Karpas-422 (cell line): ENCODE results near the gene RPS6KA5. TPM values are rescaled to one million over a fixed set of nuclear protein-coding genes. Genes with fewer than 3 reads are reported as not detected.

Source experiments
- DNase-seq: peaks from one replicate; pipeline ENCODE4 v3.0.0-alpha.2; 2015
- H2AFZ ChIP-seq: fragments of 200-600 bp; sonication (generic); 2 replicates; pipeline ENCODE4 v1.6.1; 2014; ENCODE audit warnings: antibody characterized with exemption, low read length, mixed read lengths
- H3K27ac ChIP-seq: fragments of 200-600 bp; sonication (generic); 2 replicates; pipeline ENCODE4 v1.5.1; 2014; ENCODE audit warnings: mild to moderate bottlenecking, low read length, moderate library complexity
- H3K27me3 ChIP-seq: fragments of 200-600 bp; sonication (generic); 2 replicates; pipeline ENCODE4 v1.6.1; 2014; ENCODE audit warnings: low read length, mixed read lengths
- H3K36me3 ChIP-seq: fragments of 200-600 bp; sonication (generic); 2 replicates; pipeline ENCODE4 v1.6.1; 2014; ENCODE audit warnings: low read length, mixed read lengths; ENCODE audit not compliant: insufficient read depth
- H3K4me1 ChIP-seq: fragments of 200-600 bp; sonication (generic); 2 replicates; pipeline ENCODE4 v1.6.1; 2014; ENCODE audit warnings: mild to moderate bottlenecking, low read length, mixed read lengths
- H3K4me2 ChIP-seq: fragments of 200-600 bp; sonication (generic); 2 replicates; pipeline ENCODE4 v1.6.1; 2014; ENCODE audit warnings: low read length, low read depth, mild to moderate bottlenecking; ENCODE audit not compliant: poor library complexity, severe bottlenecking
- H3K4me3 ChIP-seq: fragments of 200-600 bp; sonication (generic); 2 replicates; pipeline ENCODE4 v1.5.1; 2014; ENCODE audit warnings: mild to moderate bottlenecking, antibody characterized with exemption, low read length, mixed read lengths
- H3K79me2 ChIP-seq: fragments of 200-600 bp; sonication (generic); 2 replicates; pipeline ENCODE4 v1.6.1; 2014; ENCODE audit warnings: mild to moderate bottlenecking, low read length, mixed read lengths
- H3K9ac ChIP-seq: fragments of 200-600 bp; sonication (generic); 2 replicates; pipeline ENCODE4 v1.6.0; 2014; ENCODE audit warnings: low read length
- H3K9me2 ChIP-seq: fragments of 200-600 bp; sonication (generic), shearing (Covaris generic); replicated peaks from 2 replicates; pipeline ENCODE4 v1.6.0; 2014; ENCODE audit warnings: mild to moderate bottlenecking, low read length, moderate library complexity; ENCODE audit not compliant: insufficient read depth
- H3K9me3 ChIP-seq: fragments of 300-700, 200-600 bp; sonication (generic); 2 replicates; pipeline ENCODE4 v1.6.1; 2014; ENCODE audit warnings: low read length, mixed read lengths
- H4K20me1 ChIP-seq: fragments of 200-600 bp; sonication (generic); 2 replicates; pipeline ENCODE4 v1.6.1; 2014; ENCODE audit warnings: mild to moderate bottlenecking, antibody characterized with exemption, low read length, low read depth; ENCODE audit not compliant: insufficient read depth
- total RNA-seq: library from RNA; depleted of rRNA; stranded (reverse); fragments of >200 nt; shearing (Covaris generic); gene quantifications from 2 replicates; pipeline ENCODE4 v1.2.3, GENCODE V29; 2014; ENCODE audit warnings: low replicate concordance

The RPS6KA5 gene
- total RNA-seq, 1 experiment from 2014 or later = 5.5 TPM

GRCh38 chr14:90970167-90970600, 90.3 kb downstream of the RPS6KA5 start:
- Histone ChIP-seq H3K9me2 (no peaks in the 10 kb centered on the region), H3K4me3 (no peak overlapping the region), H3K36me3 (no peaks in the 10 kb centered on the region), H3K9me3 (no peaks in the 10 kb centered on the region), H3K27ac (no peak overlapping the region), H2AFZ (no peak overlapping the region), H3K9ac (no peak overlapping the region), H3K4me2 (no peak overlapping the region), H4K20me1 (peaks cover 45% of the 10 kb centered on the region), H3K4me1 (no peaks in the 10 kb centered on the region), H3K27me3 (peaks cover 6% of the 10 kb centered on the region; the same call in 1 of the 2 replicates), H3K79me2 (no peaks in the 10 kb centered on the region)
- no peak for DNase-seq

GRCh38 chr14:90969531-90970166, 90.8 kb downstream of the RPS6KA5 start:
- no peak overlapping the region for H3K4me2 ChIP-seq
- no peaks in the 10 kb centered on the region for H3K79me2 ChIP-seq
- H3K4me3 ChIP-seq = no peak overlapping the region
- no peak overlapping the region for H3K9ac ChIP-seq
- peaks cover 46% of the 10 kb centered on the region for H4K20me1 ChIP-seq
- peak; percentile 68 for DNase-seq
- no peaks in the 10 kb centered on the region for H3K9me3 ChIP-seq
- H2AFZ ChIP-seq = no peak overlapping the region
- no peaks in the 10 kb centered on the region for H3K4me1 ChIP-seq
- H3K27ac ChIP-seq = no peak overlapping the region
- H3K9me2 ChIP-seq = no peaks in the 10 kb centered on the region
- H3K36me3 ChIP-seq = no peaks in the 10 kb centered on the region
- peaks cover 6% of the 10 kb centered on the region; the same call in 1 of the 2 replicates for H3K27me3 ChIP-seq

- Histone ChIP-seq H3K27ac (no peak overlapping the region), H3K4me3 (no peak overlapping the region), H3K4me2 (no peak overlapping the region), H3K9me2 (no peaks in the 10 kb centered on the region), H3K27me3 (peaks cover 6% of the 10 kb centered on the region; the same call in 1 of the 2 replicates), H3K9me3 (no peaks in the 10 kb centered on the region), H3K79me2 (no peaks in the 10 kb centered on the region), H4K20me1 (peaks cover 49% of the 10 kb centered on the region), H3K36me3 (no peaks in the 10 kb centered on the region), H2AFZ (no peak overlapping the region), H3K4me1 (no peaks in the 10 kb centered on the region), H3K9ac (no peak overlapping the region)
- DNase-seq = no peak
Measured at GRCh38 chr14:90968025-90968424, 92.4 kb downstream of the RPS6KA5 start.

- Histone ChIP-seq H3K4me3 (no peak overlapping the region), H3K4me2 (no peak overlapping the region), H3K9me3 (no peaks in the 10 kb centered on the region), H3K9me2 (no peaks in the 10 kb centered on the region), H3K27me3 (peaks cover 4% of the 10 kb centered on the region; the same call in 1 of the 2 replicates), H3K79me2 (no peaks in the 10 kb centered on the region), H3K27ac (no peak overlapping the region), H4K20me1 (peaks cover 51% of the 10 kb centered on the region), H3K36me3 (no peaks in the 10 kb centered on the region), H2AFZ (no peak overlapping the region), H3K9ac (no peak overlapping the region), H3K4me1 (no peaks in the 10 kb centered on the region)
- no peak for DNase-seq
Measured at GRCh38 chr14:90966493-90966892, 93.9 kb downstream of the RPS6KA5 start.

GRCh38 chr14:90965765-90966164, 94.7 kb downstream of the RPS6KA5 start:
- Histone ChIP-seq H3K9ac (no peak overlapping the region), H3K4me2 (no peak overlapping the region), H4K20me1 (peaks cover 44% of the 10 kb centered on the region), H3K36me3 (no peaks in the 10 kb centered on the region), H3K9me3 (no peaks in the 10 kb centered on the region), H3K9me2 (no peaks in the 10 kb centered on the region), H3K27me3 (peaks cover 3% of the 10 kb centered on the region; the same call in 1 of the 2 replicates), H2AFZ (no peak overlapping the region), H3K27ac (no peak overlapping the region), H3K4me1 (no peaks in the 10 kb centered on the region), H3K4me3 (no peak overlapping the region), H3K79me2 (no peaks in the 10 kb centered on the region)
- no peak for DNase-seq

- Histone ChIP-seq H3K79me2 (no peaks in the 10 kb centered on the region), H3K9me2 (no peaks in the 10 kb centered on the region), H3K27me3 (no peaks in the 10 kb centered on the region), H4K20me1 (peaks cover 28% of the 10 kb centered on the region), H3K4me2 (no peak overlapping the region), H3K9ac (no peak overlapping the region), H3K27ac (no peak overlapping the region), H2AFZ (no peak overlapping the region), H3K9me3 (0 out of 2 replicates have a peak, but pooled peaks cover 1% of the 10 kb centered on the region), H3K4me1 (no peaks in the 10 kb centered on the region), H3K36me3 (no peaks in the 10 kb centered on the region), H3K4me3 (no peak overlapping the region)
- DNase-seq = no peak
Measured at GRCh38 chr14:90963343-90963742, 97.1 kb downstream of the RPS6KA5 start.

- 0 out of 2 replicates have a peak, but pooled peaks cover 2% of the 10 kb centered on the region for H3K9me3 ChIP-seq
- H3K4me1 ChIP-seq = no peaks in the 10 kb centered on the region
- H3K79me2 ChIP-seq = no peaks in the 10 kb centered on the region
- H3K4me2 ChIP-seq = no peak overlapping the region
- no peak overlapping the region for H2AFZ ChIP-seq
- H3K9me2 ChIP-seq = no peaks in the 10 kb centered on the region
- H3K27ac ChIP-seq = no peak overlapping the region
- peaks cover 21% of the 10 kb centered on the region for H4K20me1 ChIP-seq
- H3K9ac ChIP-seq = no peak overlapping the region
- H3K27me3 ChIP-seq = no peaks in the 10 kb centered on the region
- H3K36me3 ChIP-seq = no peaks in the 10 kb centered on the region
- H3K4me3 ChIP-seq = no peak overlapping the region
- DNase-seq = no peak
Measured at GRCh38 chr14:90962505-90963109, 97.8 kb downstream of the RPS6KA5 start.

- Histone ChIP-seq H2AFZ (no peak overlapping the region), H3K4me2 (no peak overlapping the region), H3K4me3 (no peak overlapping the region), H3K27ac (no peak overlapping the region), H4K20me1 (peaks cover 14% of the 10 kb centered on the region), H3K9me3 (peaks cover 6% of the 10 kb centered on the region), H3K27me3 (no peaks in the 10 kb centered on the region), H3K79me2 (no peaks in the 10 kb centered on the region), H3K4me1 (no peaks in the 10 kb centered on the region), H3K9me2 (no peaks in the 10 kb centered on the region), H3K36me3 (no peaks in the 10 kb centered on the region), H3K9ac (no peak overlapping the region)
- no peak for DNase-seq
Measured at GRCh38 chr14:90960818-90961217, 99.6 kb downstream of the RPS6KA5 start.
